Lower leg skin (tissue), 4 donors: ENCODE measurements around the gene CLDN7. TPM values are rescaled to one million over a fixed set of nuclear protein-coding genes. Genes with fewer than 3 reads are reported as not detected.

Source experiments
- DNase-seq, 2 donors: peaks; one replicate each; pipeline ENCODE4 v3.0.0-alpha.2; 2019; ENCODE audit warnings: low spot score in 2 of 2
- H3K4me3 ChIP-seq: fragments of 200-600 bp; sonication (generic); 2 replicates; pipeline ENCODE4 v1.5.1; 2017; ENCODE audit warnings: mild to moderate bottlenecking, low read depth; ENCODE audit not compliant: poor library complexity, severe bottlenecking
- CTCF ChIP-seq, 3 donors: fragments of 450-650 bp; IDR thresholded peaks; one replicate each; pipeline ENCODE4 v1.5.1; 2016; ENCODE audit warnings: antibody characterized with exemption in 3 of 3, mild to moderate bottlenecking in 3 of 3, moderate library complexity in 2 of 3
- POLR2A ChIP-seq, 2 donors: fragments of 450-650 bp; IDR thresholded peaks; one replicate each; pipeline ENCODE4 v1.6.1; 2016 to 2017; ENCODE audit warnings: antibody characterized with exemption in 2 of 2, mild to moderate bottlenecking in 1 of 2, moderate library complexity in 1 of 2
- WGBS, 2 donors: methylation state at CpG; one replicate each; pipeline ENCODE4 v1.1.5; 2018; 5-methylcytosine and 5-hydroxymethylcytosine counted together
- intact Hi-C: fragments of 100-400 bp; cut with DNase I; formaldehyde crosslinking; loops from one replicate; pipeline ENCODE4 v1.15.0; 2023; ENCODE audit warnings: low total_unique reads
- total RNA-seq, 4 donors: library from RNA; depleted of rRNA; stranded (reverse); fragments of >200 nt; gene quantifications; one replicate each; pipeline ENCODE4 v1.1.0, GENCODE V29; 2016

CLDN7 gene
- total RNA-seq, 4 donors from 2014 or later: 6.7 to 25.6 (median 14.4) TPM

GRCh38 chr17:7241090-7241733 lies 21.1 kb downstream of the CLDN7 start:
- WGBS, 2 donors: 30% methylated on average over 9 of the region's 9 CpGs
- peak overlapping the region; percentile 97 for H3K4me3 ChIP-seq
- TF ChIP-seq CTCF (IDR thresholded peaks at IDR 0.05) (no peak), POLR2A (IDR thresholded peaks at IDR 0.05) (no peak)
- DNase-seq: no peak
- intact Hi-C loops: no loop called here

- no peak overlapping the region for H3K4me3 ChIP-seq
- intact Hi-C loops: no loop called here
- no peak for DNase-seq
- TF ChIP-seq CTCF (IDR thresholded peaks at IDR 0.05): no peak
- TF ChIP-seq POLR2A (IDR thresholded peaks at IDR 0.05): no peak
- WGBS, 2 donors: 58 to 68% methylated on average over 4 of the region's 4 CpGs
Measured at GRCh38 chr17:7240375-7240774, 21.9 kb downstream of the CLDN7 start.

- intact Hi-C loops: no loop called here
- H3K4me3 ChIP-seq: peak within 1 kb of the TSS; percentile 99
- TF ChIP-seq POLR2A (IDR thresholded peaks at IDR 0.05): peak in 1 of 2 donors; percentile 40
- peak in 1 of 3 donors; percentile 64 for TF ChIP-seq CTCF (IDR thresholded peaks at IDR 0.05)
- peak; percentile 99 to 100 for DNase-seq
- 1% methylated on average over 67 to 72 of the region's 72 CpGs for WGBS, 2 donors
Measured at GRCh38 chr17:7239091-7240027, 22.9 kb downstream of the CLDN7 start, which contains the start of gene PHF23. TSS of gene PHF23 (minus strand) at chr17:7239457. CDS start at chr17:7239279, 178 bp downstream.

- no peak for TF ChIP-seq POLR2A (IDR thresholded peaks at IDR 0.05)
- no peak for TF ChIP-seq CTCF (IDR thresholded peaks at IDR 0.05)
- DNase-seq: no peak
- intact Hi-C loops: no loop called here
- WGBS, 2 donors: 0 to 1% methylated on average over 26 to 31 of the region's 39 CpGs
- peak overlapping the region; percentile 99 for H3K4me3 ChIP-seq
Measured at GRCh38 chr17:7238420-7239090, 23.7 kb downstream of the CLDN7 start.

GRCh38 chr17:7237761-7238419 lies 24.4 kb downstream of the CLDN7 start:
- DNase-seq: peak in 1 of 2 donors; percentile 96
- TF ChIP-seq POLR2A (IDR thresholded peaks at IDR 0.05) (no peak), CTCF (IDR thresholded peaks at IDR 0.05) (no peak)
- 0 to 1% methylated on average over 40 to 44 of the region's 73 CpGs for WGBS, 2 donors
- intact Hi-C loops: no loop called here
- H3K4me3 ChIP-seq: peak overlapping the region; percentile 99
